Caco-2 (cell line): ENCODE data around the gene ADAMTSL1. TPM values are rescaled to one million over a fixed set of nuclear protein-coding genes. Genes with fewer than 3 reads are reported as not detected.

Experiments used
- BruUV-seq: library from RNA; stranded (reverse); fragments of 400-500 nt; replicated peaks from 2 replicates; lab custom pipeline; 2021; lab: Mats Ljungman, UMichigan
- CTCF ChIA-PET: fragments of 300-600 bp; sonication (Branson Sonifier 250); formaldehyde crosslinking; loops from one replicate; lab custom pipeline; 2022; ENCODE audit warnings: antibody characterized with exemption; lab: Charles Lee
- POLR2A ChIA-PET: fragments of 300-600 bp; sonication (Branson Sonifier 250); formaldehyde crosslinking; loops from one replicate; lab custom pipeline; 2022; ENCODE audit warnings: antibody characterized with exemption; lab: Charles Lee
- DNase-seq, 2 experiments: peaks; one replicate each; pipeline versions ENCODE4 v3.0.0 to v3.0.0-alpha.2; 2020 to 2022
- H3K27me3 ChIP-seq: replicated peaks from 2 replicates; pipeline ENCODE4 v1.6.0; 2011; ENCODE audit warnings: low read length; ENCODE audit not compliant: control insufficient read depth, insufficient read depth
- H3K36me3 ChIP-seq: 2 replicates; pipeline ENCODE4 v1.5.1; 2011; ENCODE audit warnings: low read length; ENCODE audit not compliant: control insufficient read depth, insufficient read depth
- H3K4me1 ChIP-seq: fragments of 250-450 bp; sonication (Bioruptor Pico); 2 replicates; pipeline ENCODE4 v1.5.1; 2020; ENCODE audit warnings: mild to moderate bottlenecking
- H3K4me3 ChIP-seq: 2 replicates; pipeline ENCODE4 v1.5.1; 2011; ENCODE audit warnings: low read depth, mild to moderate bottlenecking, control low read depth, low read length
- H3K9me3 ChIP-seq: fragments of 250-450 bp; sonication (Bioruptor Pico); 2 replicates; pipeline ENCODE4 v1.5.1; 2020; ENCODE audit warnings: mild to moderate bottlenecking, moderate library complexity
- H3K27ac Mint-ChIP-seq: one replicate; pipeline ENCODE4 v1.8.0; 2022; ENCODE audit warnings: mixed read lengths; ENCODE audit not compliant: unreplicated experiment
- H3K27me3 Mint-ChIP-seq: one replicate; pipeline ENCODE4 v1.8.0; 2022; ENCODE audit warnings: mixed read lengths; ENCODE audit not compliant: insufficient read depth, unreplicated experiment
- H3K36me3 Mint-ChIP-seq: one replicate; pipeline ENCODE4 v1.8.0; 2022; ENCODE audit warnings: mild to moderate bottlenecking, mixed read lengths; ENCODE audit not compliant: insufficient read depth, unreplicated experiment
- H3K4me1 Mint-ChIP-seq: one replicate; pipeline ENCODE4 v1.8.0; 2022; ENCODE audit warnings: low read depth, mixed read lengths; ENCODE audit not compliant: unreplicated experiment
- H3K4me3 Mint-ChIP-seq: one replicate; pipeline ENCODE4 v1.8.0; 2022; ENCODE audit warnings: mild to moderate bottlenecking, moderate library complexity, mixed read lengths; ENCODE audit not compliant: unreplicated experiment
- H3K9me3 Mint-ChIP-seq: one replicate; pipeline ENCODE4 v1.8.0; 2022; ENCODE audit warnings: mixed read lengths; ENCODE audit not compliant: unreplicated experiment
- intact Hi-C: fragments of 100-400 bp; cut with micrococcal nuclease; formaldehyde crosslinking; loops from one replicate; pipeline ENCODE4 v1.10.0; 2022; ENCODE audit not compliant: unreplicated experiment
- total RNA-seq: library from RNA; stranded (reverse); gene quantifications from 2 replicates; pipeline ENCODE4 v1.2.3, GENCODE V29; 2022
- TF ChIP-seq, protein P1 (sequence below), 2 experiments: fragments of 200-600 bp in 1 of 2; IDR thresholded peaks; 1 replicate in 1 of 2; 2 replicates in 1 of 2; pipeline versions ENCODE4 v1.5.1 to v1.8.0; 2011 to 2022; ENCODE audit warnings: antibody characterized with exemption in 1 of 2, control low read depth in 1 of 2, inconsistent platforms in 1 of 2, low read depth in 1 of 2, low read length in 1 of 2, mild to moderate bottlenecking in 1 of 2, moderate library complexity in 1 of 2; ENCODE audit not compliant: insufficient read depth in 1 of 2, severe bottlenecking in 1 of 2, unreplicated experiment in 1 of 2

Gene ADAMTSL1
- total RNA-seq, 1 experiment from 2014 or later = not detected

DNA sequence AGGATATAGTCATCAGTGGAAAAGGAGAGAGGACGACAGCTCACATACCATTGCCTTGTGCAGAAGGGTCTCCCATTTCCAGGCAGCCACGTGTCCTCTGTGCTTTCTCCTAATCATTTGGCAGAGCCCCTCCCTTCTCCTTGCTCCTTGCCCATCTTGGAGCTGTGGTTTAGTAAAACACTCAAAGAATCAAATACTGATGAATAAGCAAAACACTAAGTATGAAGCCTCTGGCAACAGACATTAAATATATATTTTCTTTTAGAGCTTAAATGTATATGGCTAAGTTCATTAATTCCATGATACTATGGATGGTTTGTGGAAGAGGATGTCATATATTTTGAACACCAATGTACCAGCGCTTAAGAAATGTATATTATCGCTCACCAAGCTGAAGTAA, 280.6 kb downstream of the ADAMTSL1 start:
- no TSS peak for BruUV-seq
- H3K9me3 Mint-ChIP-seq = no peaks in the 10 kb centered on the region
- TF ChIP-seq, protein P1, sequence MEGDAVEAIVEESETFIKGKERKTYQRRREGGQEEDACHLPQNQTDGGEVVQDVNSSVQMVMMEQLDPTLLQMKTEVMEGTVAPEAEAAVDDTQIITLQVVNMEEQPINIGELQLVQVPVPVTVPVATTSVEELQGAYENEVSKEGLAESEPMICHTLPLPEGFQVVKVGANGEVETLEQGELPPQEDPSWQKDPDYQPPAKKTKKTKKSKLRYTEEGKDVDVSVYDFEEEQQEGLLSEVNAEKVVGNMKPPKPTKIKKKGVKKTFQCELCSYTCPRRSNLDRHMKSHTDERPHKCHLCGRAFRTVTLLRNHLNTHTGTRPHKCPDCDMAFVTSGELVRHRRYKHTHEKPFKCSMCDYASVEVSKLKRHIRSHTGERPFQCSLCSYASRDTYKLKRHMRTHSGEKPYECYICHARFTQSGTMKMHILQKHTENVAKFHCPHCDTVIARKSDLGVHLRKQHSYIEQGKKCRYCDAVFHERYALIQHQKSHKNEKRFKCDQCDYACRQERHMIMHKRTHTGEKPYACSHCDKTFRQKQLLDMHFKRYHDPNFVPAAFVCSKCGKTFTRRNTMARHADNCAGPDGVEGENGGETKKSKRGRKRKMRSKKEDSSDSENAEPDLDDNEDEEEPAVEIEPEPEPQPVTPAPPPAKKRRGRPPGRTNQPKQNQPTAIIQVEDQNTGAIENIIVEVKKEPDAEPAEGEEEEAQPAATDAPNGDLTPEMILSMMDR (IDR thresholded peaks at IDR 0.05; ENCODE audit: insufficient read depth in 1 of 2, low read depth in 1 of 2, low read length in 1 of 2, severe bottlenecking in 1 of 2, unreplicated experiment in 1 of 2) = no peak
- H3K36me3 Mint-ChIP-seq = no peaks in the 10 kb centered on the region
- Histone ChIP-seq H3K36me3 (no peaks in the 10 kb centered on the region), H3K9me3 (no peaks in the 10 kb centered on the region), H3K4me3 (no peak overlapping the region), H3K27me3 (no peaks in the 10 kb centered on the region), H3K4me1 (no peaks in the 10 kb centered on the region)
- no peaks in the 10 kb centered on the region for H3K4me1 Mint-ChIP-seq
- DNase-seq = no peak
- H3K4me3 Mint-ChIP-seq = no peak overlapping the region
- ChIA-PET POLR2A (no interaction called here), CTCF (no interaction called here)
- H3K27me3 Mint-ChIP-seq = peaks cover 5% of the 10 kb centered on the region
- no peak overlapping the region for H3K27ac Mint-ChIP-seq
- intact Hi-C loops = no loop called here

DNA sequence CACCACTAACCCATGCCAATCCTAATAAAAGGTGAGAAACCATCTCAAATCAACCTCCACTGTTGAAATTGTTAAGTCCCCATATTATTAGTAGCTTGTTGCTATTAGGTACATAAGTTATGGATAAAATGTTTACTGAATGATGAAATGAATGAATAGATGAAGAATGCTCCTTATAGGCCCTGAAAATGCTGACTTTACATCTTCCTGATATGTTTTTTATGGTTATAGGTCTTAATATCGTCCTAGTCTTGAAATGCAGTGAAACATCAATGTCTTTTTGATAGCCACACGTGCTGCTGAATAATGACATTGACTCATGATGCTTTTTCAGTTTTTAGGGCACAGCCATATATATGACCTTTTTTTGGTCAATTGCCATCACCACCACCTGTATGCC, 281.3 kb downstream of the ADAMTSL1 start:
- no peaks in the 10 kb centered on the region for H3K4me1 ChIP-seq
- ChIA-PET POLR2A (no interaction called here), CTCF (no interaction called here)
- BruUV-seq = no TSS peak
- H3K36me3 ChIP-seq = no peaks in the 10 kb centered on the region
- H3K27me3 ChIP-seq = no peaks in the 10 kb centered on the region
- peaks cover 9% of the 10 kb centered on the region for H3K27me3 Mint-ChIP-seq
- no peak for DNase-seq
- H3K36me3 Mint-ChIP-seq = no peaks in the 10 kb centered on the region
- no peaks in the 10 kb centered on the region for H3K4me1 Mint-ChIP-seq
- H3K4me3 ChIP-seq = no peak overlapping the region
- TF ChIP-seq, protein P1 (IDR thresholded peaks at IDR 0.05; ENCODE audit: insufficient read depth in 1 of 2, low read depth in 1 of 2, low read length in 1 of 2, severe bottlenecking in 1 of 2, unreplicated experiment in 1 of 2) = no peak
- no peaks in the 10 kb centered on the region for H3K9me3 Mint-ChIP-seq
- no peak overlapping the region for H3K4me3 Mint-ChIP-seq
- intact Hi-C loops = no loop called here
- H3K27ac Mint-ChIP-seq = no peak overlapping the region
- no peaks in the 10 kb centered on the region for H3K9me3 ChIP-seq

DNA sequence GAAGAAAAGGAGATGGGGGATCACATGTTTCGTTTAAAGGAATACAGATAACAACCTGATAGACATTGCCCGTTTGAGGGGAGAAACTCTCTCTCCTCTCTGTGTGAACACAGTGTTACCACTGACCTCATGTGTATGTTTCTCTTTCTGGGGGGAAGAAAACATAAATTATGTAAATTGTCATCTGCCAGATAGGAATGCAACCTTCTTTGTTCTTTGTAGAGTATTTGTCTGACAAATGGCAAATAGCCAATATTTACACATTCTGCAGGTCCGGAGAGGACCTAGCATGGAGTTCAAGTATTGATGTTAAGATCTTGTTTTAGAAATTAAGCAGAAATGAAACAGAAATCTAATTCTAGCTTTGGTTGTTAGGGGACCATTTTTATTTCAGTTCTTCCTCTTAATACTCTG, 282.8 kb downstream of the ADAMTSL1 start:
- intact Hi-C loops = no loop called here
- CTCF ChIA-PET = no interaction called here
- Histone ChIP-seq H3K27me3 (no peaks in the 10 kb centered on the region), H3K36me3 (no peaks in the 10 kb centered on the region), H3K4me3 (no peak overlapping the region), H3K9me3 (no peaks in the 10 kb centered on the region), H3K4me1 (no peaks in the 10 kb centered on the region)
- no peaks in the 10 kb centered on the region for H3K4me1 Mint-ChIP-seq
- no peak overlapping the region for H3K4me3 Mint-ChIP-seq
- peaks cover 9% of the 10 kb centered on the region for H3K27me3 Mint-ChIP-seq
- BruUV-seq = no TSS peak
- H3K27ac Mint-ChIP-seq = no peak overlapping the region
- POLR2A ChIA-PET = no interaction called here
- H3K36me3 Mint-ChIP-seq = no peaks in the 10 kb centered on the region
- no peak for DNase-seq
- TF ChIP-seq, protein P1 (IDR thresholded peaks at IDR 0.05; ENCODE audit: insufficient read depth in 1 of 2, low read depth in 1 of 2, low read length in 1 of 2, severe bottlenecking in 1 of 2, unreplicated experiment in 1 of 2) = no peak
- no peaks in the 10 kb centered on the region for H3K9me3 Mint-ChIP-seq
